HepG2 (cell line): Measurements from ENCODE around the gene CAMTA2. TPM values are rescaled to one million over a fixed set of nuclear protein-coding genes. Genes with fewer than 3 reads are reported as not detected.

Experiments used
- CC2D1A ChIP-seq: sonication (generic); formaldehyde crosslinking; IDR thresholded peaks from 2 replicates; pipeline ENCODE4 v1.8.1; 2023; ENCODE audit warnings: mild to moderate bottlenecking, missing genetic modification reagents
- FIP1L1 ChIP-seq: fragments of 200-400 bp; formaldehyde crosslinking; IDR thresholded peaks from 2 replicates; pipeline ENCODE4 v1.6.1; 2018; ENCODE audit warnings: low read depth, mild to moderate bottlenecking, low read length, moderate library complexity, borderline replicate concordance; ENCODE audit not compliant: insufficient read depth
- FUBP1 ChIP-seq: sonication (generic); formaldehyde crosslinking; IDR thresholded peaks from 2 replicates; pipeline ENCODE4 v1.5.1; 2020; ENCODE audit warnings: missing genetic modification reagents, mild to moderate bottlenecking, borderline replicate concordance
- HDAC1 ChIP-seq: sonication (generic); formaldehyde crosslinking; IDR thresholded peaks from 2 replicates; pipeline ENCODE4 v1.5.1; 2020; ENCODE audit warnings: mild to moderate bottlenecking, missing genetic modification reagents
- HIVEP1 ChIP-seq: sonication (generic); formaldehyde crosslinking; IDR thresholded peaks from 2 replicates; pipeline ENCODE4 v1.4.0; 2020; ENCODE audit warnings: mild to moderate bottlenecking, missing genetic modification reagents
- MLXIP ChIP-seq: sonication (generic); formaldehyde crosslinking; IDR thresholded peaks from 2 replicates; pipeline ENCODE4 v1.9.0; 2021; ENCODE audit warnings: missing genetic modification reagents, borderline replicate concordance
- NR2C2 ChIP-seq: sonication (generic); formaldehyde crosslinking; IDR thresholded peaks from 2 replicates; pipeline ENCODE4 v1.4.0; 2020; ENCODE audit warnings: missing genetic modification reagents, mild to moderate bottlenecking, moderate library complexity, borderline replicate concordance
- PATZ1 ChIP-seq: sonication (generic); formaldehyde crosslinking; IDR thresholded peaks from 2 replicates; pipeline ENCODE4 v1.4.0; 2020; ENCODE audit warnings: missing genetic modification reagents
- TGIF2 ChIP-seq: IDR thresholded peaks from 2 replicates; pipeline ENCODE4 v1.6.1; 2016; ENCODE audit warnings: control low read depth, missing compliant biosample characterization
- ZNF614 ChIP-seq: IDR thresholded peaks from 2 replicates; pipeline ENCODE4 v1.6.1; 2018; ENCODE audit warnings: missing biosample characterization, missing genetic modification reagents, inconsistent platforms, borderline replicate concordance
- ZNF646 ChIP-seq: sonication (generic); formaldehyde crosslinking; IDR thresholded peaks from 2 replicates; pipeline ENCODE4 v1.9.0; 2021; ENCODE audit warnings: mild to moderate bottlenecking, missing genetic modification reagents
- ZNF720 ChIP-seq: sonication (generic); formaldehyde crosslinking; IDR thresholded peaks from 2 replicates; pipeline ENCODE4 v1.4.0; 2020; ENCODE audit warnings: missing genetic modification reagents
- polyA plus RNA-seq, 8 experiments: library from polyadenylated mRNA; depleted of rRNA in 3 of 8; stranded (reverse) in 7 of 8; unstranded in 1 of 8; fragments of >200 nt; fragmentation: Illumina TruSeq in 4 of 8; extraction: Trizol in 4 of 8; gene quantifications; 2 replicates each; pipeline versions ENCODE4 v1.2.1 to v1.2.3, GENCODE V29; 2011 to 2016; ENCODE audit warnings: low read depth in 4 of 8, missing spikeins in 1 of 8, mixed read lengths in 1 of 8; ENCODE audit not compliant: insufficient read depth in 1 of 8
- total RNA-seq, 5 experiments: library from RNA; depleted of rRNA; stranded (reverse); fragments of >200 nt; fragmentation: Illumina TruSeq; extraction: Trizol; gene quantifications; 2 replicates each; pipeline ENCODE4 v1.2.3, GENCODE V29; 2016; ENCODE audit warnings: low read depth in 1 of 5

The CAMTA2 gene
- total and polyA plus RNA-seq, 2 of the 13 experiments (the other 11 are each of a cell fraction or from before 2014, with no cell fraction given), result 4.1 to 7.1 TPM

- TF ChIP-seq ZNF646 (CRISPR knock-in tag) (no peak), FIP1L1 (peak; percentile 19; the same call in 1 of the 2 replicates), HIVEP1 (CRISPR knock-in tag) (no peak), FUBP1 (no peak), NR2C2 (CRISPR knock-in tag) (peak; percentile 41; the same call in 1 of the 2 replicates), ZNF720 (CRISPR knock-in tag) (no peak), PATZ1 (CRISPR knock-in tag) (peak; percentile 68; the same call in 1 of the 2 replicates), TGIF2 (CRISPR knock-in tag) (peak; percentile 31; the same call in 1 of the 2 replicates), MLXIP (no peak), ZNF614 (no peak), CC2D1A (CRISPR knock-in tag) (no peak), HDAC1 (CRISPR knock-in tag) (0 out of 2 replicates have a peak, but pooled peaks have one; percentile 0)
These were observed 39.9 kb downstream of the CAMTA2 start (continued) for GRCh38 chr17:4947411-4948165.
